Neural crest cell (in vitro differentiated cells): Measurements from ENCODE around the gene TRIM52. TPM values are rescaled to one million over a fixed set of nuclear protein-coding genes. Genes with fewer than 3 reads are reported as not detected.
A peak's percentile ranks its signal among the peaks of the same experiment; 100 is the strongest.

Source experiments
- DNase-seq: peaks from one replicate; pipeline ENCODE4 v3.0.0; 2021; ENCODE audit warnings: low read depth, mixed read lengths, low spot score
- H3K27ac Mint-ChIP-seq: one replicate; pipeline ENCODE4 v1.8.0; 2021; ENCODE audit warnings: mild to moderate bottlenecking, mixed read lengths; ENCODE audit not compliant: unreplicated experiment
- H3K27me3 Mint-ChIP-seq: 2 replicates; pipeline ENCODE4 v1.8.0; 2021; ENCODE audit warnings: low read depth, mild to moderate bottlenecking, mixed read lengths
- H3K36me3 Mint-ChIP-seq: 2 replicates; pipeline ENCODE4 v1.8.0; 2021; ENCODE audit warnings: low read depth, mild to moderate bottlenecking, mixed read lengths
- H3K4me1 Mint-ChIP-seq: 2 replicates; pipeline ENCODE4 v1.8.0; 2021; ENCODE audit warnings: mixed read lengths
- H3K4me3 Mint-ChIP-seq: one replicate; pipeline ENCODE4 v1.8.0; 2021; ENCODE audit warnings: mild to moderate bottlenecking, mixed read lengths
- H3K9me3 Mint-ChIP-seq: 2 replicates; pipeline ENCODE4 v1.8.0; 2021; ENCODE audit warnings: mixed read lengths
- total RNA-seq: library from RNA; stranded (reverse); gene quantifications from 2 replicates; pipeline ENCODE4 v1.2.1, GENCODE V29; 2021
- TF ChIP-seq, protein P1 (sequence below): fragments of 200-600 bp; sonication (generic); conservative IDR thresholded peaks from 2 replicates; pipeline ENCODE4 v1.5.0; 2021; ENCODE audit warnings: antibody characterized with exemption, mild to moderate bottlenecking

TRIM52 gene
- total RNA-seq, 1 donor from 2014 or later = 9.0 TPM

DNA sequence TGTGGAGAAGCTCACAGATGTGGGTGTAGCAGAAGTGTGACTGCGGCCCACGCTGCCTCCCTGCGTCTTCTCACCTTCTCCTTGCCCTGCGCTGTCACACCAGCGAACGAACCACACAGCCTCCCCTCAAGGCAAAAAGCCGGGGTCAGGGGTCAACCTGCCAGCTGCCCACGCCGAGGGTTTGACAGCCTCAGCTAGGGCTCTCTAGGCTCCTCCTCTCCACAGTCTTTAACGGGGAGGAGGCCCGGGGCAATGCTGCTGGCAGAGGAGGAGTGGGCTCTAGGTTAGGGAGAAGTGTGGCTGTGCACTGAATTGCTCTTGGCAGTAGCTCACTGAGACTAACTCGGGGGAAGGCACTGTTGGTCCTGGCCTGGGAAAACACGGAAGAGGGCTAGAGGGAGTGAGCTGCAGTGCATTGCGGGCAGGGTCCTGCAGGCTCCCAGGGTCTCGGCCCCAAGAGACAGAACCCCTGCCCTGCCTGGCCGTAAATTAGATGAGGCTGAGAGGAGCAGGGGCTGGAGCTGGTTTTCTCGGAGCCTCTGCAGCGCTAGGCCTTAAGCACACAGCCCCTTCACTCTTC, 4.2 kb upstream of the TRIM52 start:
- peak; percentile 75 for DNase-seq
- Mint-ChIP-seq H3K27ac (peak overlapping the region; percentile 78), H3K4me1 (peaks cover 38% of the 10 kb centered on the region), H3K27me3 (no peaks in the 10 kb centered on the region), H3K36me3 (peaks cover 7% of the 10 kb centered on the region), H3K9me3 (no peaks in the 10 kb centered on the region), H3K4me3 (peak overlapping the region; percentile 89)
- TF ChIP-seq, protein P1, sequence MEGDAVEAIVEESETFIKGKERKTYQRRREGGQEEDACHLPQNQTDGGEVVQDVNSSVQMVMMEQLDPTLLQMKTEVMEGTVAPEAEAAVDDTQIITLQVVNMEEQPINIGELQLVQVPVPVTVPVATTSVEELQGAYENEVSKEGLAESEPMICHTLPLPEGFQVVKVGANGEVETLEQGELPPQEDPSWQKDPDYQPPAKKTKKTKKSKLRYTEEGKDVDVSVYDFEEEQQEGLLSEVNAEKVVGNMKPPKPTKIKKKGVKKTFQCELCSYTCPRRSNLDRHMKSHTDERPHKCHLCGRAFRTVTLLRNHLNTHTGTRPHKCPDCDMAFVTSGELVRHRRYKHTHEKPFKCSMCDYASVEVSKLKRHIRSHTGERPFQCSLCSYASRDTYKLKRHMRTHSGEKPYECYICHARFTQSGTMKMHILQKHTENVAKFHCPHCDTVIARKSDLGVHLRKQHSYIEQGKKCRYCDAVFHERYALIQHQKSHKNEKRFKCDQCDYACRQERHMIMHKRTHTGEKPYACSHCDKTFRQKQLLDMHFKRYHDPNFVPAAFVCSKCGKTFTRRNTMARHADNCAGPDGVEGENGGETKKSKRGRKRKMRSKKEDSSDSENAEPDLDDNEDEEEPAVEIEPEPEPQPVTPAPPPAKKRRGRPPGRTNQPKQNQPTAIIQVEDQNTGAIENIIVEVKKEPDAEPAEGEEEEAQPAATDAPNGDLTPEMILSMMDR = no peak

- H3K27ac Mint-ChIP-seq = peak overlapping the region; percentile 86
- peaks cover 54% of the 10 kb centered on the region for H3K4me1 Mint-ChIP-seq
- peak overlapping the region; percentile 90 for H3K4me3 Mint-ChIP-seq
- no peaks in the 10 kb centered on the region for H3K27me3 Mint-ChIP-seq
- TF ChIP-seq, protein P1 = no peak
- peaks cover 7% of the 10 kb centered on the region for H3K36me3 Mint-ChIP-seq
- no peak for DNase-seq
- H3K9me3 Mint-ChIP-seq = no peaks in the 10 kb centered on the region
These were observed 2.7 kb upstream of the TRIM52 start for GRCh38 chr5:181263633-181264032.

DNA sequence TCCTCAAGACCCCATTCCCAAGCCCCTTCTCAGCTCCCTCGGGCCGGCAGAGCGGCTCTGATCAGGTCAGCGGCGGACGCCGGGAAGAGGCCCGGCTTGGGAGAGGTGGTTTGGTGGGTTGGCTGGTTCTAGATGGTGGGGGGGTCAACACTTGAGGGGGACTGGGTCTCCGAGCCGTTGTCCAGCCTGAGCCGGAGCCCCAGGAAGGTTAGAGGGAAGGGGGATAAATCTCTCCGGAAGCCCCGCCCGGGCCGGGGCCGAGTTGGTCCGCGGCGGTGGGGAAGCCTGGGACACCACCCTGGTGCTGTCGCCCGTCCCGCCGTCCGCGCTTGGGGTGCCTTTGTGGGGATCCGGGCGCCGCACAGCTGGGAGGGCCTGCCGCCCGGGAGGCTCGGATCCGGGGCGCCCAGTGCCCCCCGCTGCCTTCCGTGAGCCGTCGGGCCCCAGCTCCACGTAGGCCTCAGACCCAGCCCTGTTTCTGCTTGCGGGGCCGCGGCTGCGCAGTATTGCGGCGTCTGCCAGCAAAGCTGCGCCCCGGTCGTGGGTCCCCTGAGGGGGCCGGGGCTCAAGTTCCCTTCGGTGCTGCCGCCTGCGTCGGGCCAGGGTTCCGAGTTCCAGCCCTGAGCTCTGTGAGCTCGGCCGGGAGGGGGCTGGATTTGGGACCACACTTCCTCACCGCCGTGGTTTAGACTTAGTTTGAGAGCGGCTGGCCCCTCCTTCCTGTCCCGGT, 542 bp upstream of the TRIM52 start:
- TF ChIP-seq, protein P1 = no peak
- Mint-ChIP-seq H3K4me1 (peaks cover 57% of the 10 kb centered on the region), H3K36me3 (peaks cover 7% of the 10 kb centered on the region), H3K4me3 (peak overlapping the region; percentile 97), H3K27me3 (no peaks in the 10 kb centered on the region), H3K27ac (peak overlapping the region; percentile 95), H3K9me3 (no peaks in the 10 kb centered on the region)
- peak; percentile 53 for DNase-seq

- H3K9me3 Mint-ChIP-seq = no peaks in the 10 kb centered on the region
- H3K27ac Mint-ChIP-seq = peak overlapping the region; percentile 60
- H3K4me3 Mint-ChIP-seq = peak overlapping the region; percentile 97
- TF ChIP-seq, protein P1 = no peak
- no peak for DNase-seq
- no peaks in the 10 kb centered on the region for H3K27me3 Mint-ChIP-seq
- peaks cover 12% of the 10 kb centered on the region for H3K36me3 Mint-ChIP-seq
- H3K4me1 Mint-ChIP-seq = peaks cover 51% of the 10 kb centered on the region
These were observed 796 bp downstream of the TRIM52 start for GRCh38 chr5:181259974-181260719.

DNA sequence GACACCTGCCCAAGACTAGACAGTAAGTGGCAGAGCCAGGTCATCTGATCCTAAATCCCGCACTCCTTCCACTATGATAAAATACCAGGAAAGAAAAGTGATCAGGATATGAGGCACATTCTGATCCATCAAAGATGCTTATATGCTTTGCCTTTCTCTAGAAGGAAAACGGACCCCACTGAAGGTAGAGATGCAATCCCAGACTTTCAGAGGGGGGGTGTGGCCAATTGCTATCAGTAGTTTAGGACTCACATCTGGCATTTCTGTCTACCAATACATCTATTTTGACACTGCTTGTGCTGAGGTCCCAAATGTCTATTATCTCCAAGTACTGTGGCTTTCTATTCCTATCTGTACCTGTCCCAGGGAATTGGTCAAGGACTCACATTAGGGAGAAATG, 1.7 kb downstream of the TRIM52 start:
- H3K27ac Mint-ChIP-seq = no peak overlapping the region
- no peak for DNase-seq

More for the DNA sequence above, 1.7 kb downstream of the TRIM52 start:
- Mint-ChIP-seq H3K9me3 (no peaks in the 10 kb centered on the region), H3K36me3 (peaks cover 9% of the 10 kb centered on the region), H3K4me1 (peaks cover 52% of the 10 kb centered on the region), H3K27me3 (no peaks in the 10 kb centered on the region), H3K4me3 (peak overlapping the region; percentile 97)
- TF ChIP-seq, protein P1 = no peak
